Muscle layer of colon (tissue), 2 donors: ENCODE measurements around the gene RASA4B.
"Not testable (repeated sequence)": the region's sequence is repeated elsewhere in the genome, so short reads cannot be mapped to it uniquely, and the experiment has no call there.

Source experiments
- H3K27ac ChIP-seq: one replicate; pipeline ENCODE4 v1.7.0; 2013; ENCODE audit warnings: low read depth, mild to moderate bottlenecking, low read length, moderate library complexity
- H3K27me3 ChIP-seq, 2 donors: one replicate each; pipeline ENCODE4 v1.7.0; 2013; ENCODE audit warnings: low read length in 2 of 2, mild to moderate bottlenecking in 2 of 2; ENCODE audit not compliant: insufficient read depth in 2 of 2, control insufficient read depth in 1 of 2
- H3K36me3 ChIP-seq: one replicate; pipeline ENCODE4 v1.7.0; 2013; ENCODE audit warnings: mild to moderate bottlenecking, low read length; ENCODE audit not compliant: insufficient read depth
- H3K4me1 ChIP-seq: one replicate; pipeline ENCODE4 v1.7.0; 2013; ENCODE audit warnings: mild to moderate bottlenecking, low read length; ENCODE audit not compliant: insufficient read depth
- H3K4me3 ChIP-seq, 2 donors: one replicate each; pipeline ENCODE4 v1.7.0; 2013; ENCODE audit warnings: low read length in 2 of 2, low read depth in 1 of 2, mild to moderate bottlenecking in 1 of 2, moderate library complexity in 1 of 2
- H3K9ac ChIP-seq: one replicate; pipeline ENCODE4 v1.7.0; 2013; ENCODE audit warnings: low read length
- H3K9me3 ChIP-seq: one replicate; pipeline ENCODE4 v1.7.0; 2013; ENCODE audit warnings: mild to moderate bottlenecking, low read length
- donor health status: abdominal sarcoma.
- donor health status: Adenocarcinoma of cecum.

RASA4B gene

DNA sequence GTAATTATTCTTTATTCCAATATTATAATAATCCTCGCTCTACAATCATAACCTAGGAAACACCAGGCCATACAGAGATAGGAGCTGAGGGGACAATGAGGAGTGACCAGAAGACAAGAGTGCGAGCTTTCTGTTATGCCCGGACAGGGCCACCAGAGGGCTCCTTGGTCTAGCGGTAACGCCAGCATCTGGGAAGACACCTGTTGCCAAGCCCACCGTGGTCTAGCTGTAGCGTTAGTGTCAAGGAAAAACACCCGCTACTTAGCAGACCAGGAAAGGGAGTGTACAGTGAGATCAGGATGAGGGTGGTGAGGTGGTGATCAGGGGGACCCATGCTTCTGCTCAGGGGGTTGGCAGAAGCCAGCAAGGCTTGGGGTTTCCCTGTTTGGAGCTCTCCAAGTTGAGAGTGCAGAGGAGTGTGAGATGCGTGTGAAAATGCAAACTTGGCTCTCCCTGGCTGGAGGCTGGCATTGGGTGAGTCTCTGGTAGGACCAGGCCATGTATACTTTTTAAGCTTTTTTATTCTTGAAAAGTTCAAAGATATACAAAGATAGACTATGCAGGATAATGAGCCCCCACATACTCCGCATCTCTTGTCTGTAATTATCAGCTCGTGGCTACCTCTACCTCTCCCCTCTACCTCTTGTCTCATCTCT lies 37.5 kb downstream of the RASA4B start:
- H3K4me1 ChIP-seq, H3K27ac ChIP-seq, H3K27me3 ChIP-seq, H3K9ac ChIP-seq, H3K9me3 ChIP-seq, H3K36me3 ChIP-seq, H3K4me3 ChIP-seq: not testable (repeated sequence)

DNA sequence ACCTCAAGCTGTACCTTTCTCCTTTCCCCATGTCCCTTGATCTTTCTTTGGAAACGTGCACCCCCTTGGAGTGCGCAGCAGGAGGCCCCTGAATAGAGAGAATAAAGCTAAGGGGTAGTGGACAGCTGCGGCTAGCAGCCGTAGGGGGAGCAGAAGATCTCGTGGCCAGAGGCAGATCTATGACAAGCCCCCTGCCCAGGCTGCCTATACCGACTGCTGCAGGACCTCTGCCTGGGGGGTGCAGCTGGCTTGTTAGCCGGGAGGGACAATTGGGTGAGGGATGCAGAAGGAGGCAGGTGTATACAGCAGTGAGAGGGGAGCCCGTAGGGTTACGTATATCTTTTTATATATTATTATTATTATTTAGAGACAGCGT lies 38.4 kb downstream of the RASA4B start:
- not testable (repeated sequence) for H3K4me3 ChIP-seq, H3K27ac ChIP-seq, H3K9ac ChIP-seq, H3K4me1 ChIP-seq, H3K36me3 ChIP-seq, H3K9me3 ChIP-seq, H3K27me3 ChIP-seq

DNA sequence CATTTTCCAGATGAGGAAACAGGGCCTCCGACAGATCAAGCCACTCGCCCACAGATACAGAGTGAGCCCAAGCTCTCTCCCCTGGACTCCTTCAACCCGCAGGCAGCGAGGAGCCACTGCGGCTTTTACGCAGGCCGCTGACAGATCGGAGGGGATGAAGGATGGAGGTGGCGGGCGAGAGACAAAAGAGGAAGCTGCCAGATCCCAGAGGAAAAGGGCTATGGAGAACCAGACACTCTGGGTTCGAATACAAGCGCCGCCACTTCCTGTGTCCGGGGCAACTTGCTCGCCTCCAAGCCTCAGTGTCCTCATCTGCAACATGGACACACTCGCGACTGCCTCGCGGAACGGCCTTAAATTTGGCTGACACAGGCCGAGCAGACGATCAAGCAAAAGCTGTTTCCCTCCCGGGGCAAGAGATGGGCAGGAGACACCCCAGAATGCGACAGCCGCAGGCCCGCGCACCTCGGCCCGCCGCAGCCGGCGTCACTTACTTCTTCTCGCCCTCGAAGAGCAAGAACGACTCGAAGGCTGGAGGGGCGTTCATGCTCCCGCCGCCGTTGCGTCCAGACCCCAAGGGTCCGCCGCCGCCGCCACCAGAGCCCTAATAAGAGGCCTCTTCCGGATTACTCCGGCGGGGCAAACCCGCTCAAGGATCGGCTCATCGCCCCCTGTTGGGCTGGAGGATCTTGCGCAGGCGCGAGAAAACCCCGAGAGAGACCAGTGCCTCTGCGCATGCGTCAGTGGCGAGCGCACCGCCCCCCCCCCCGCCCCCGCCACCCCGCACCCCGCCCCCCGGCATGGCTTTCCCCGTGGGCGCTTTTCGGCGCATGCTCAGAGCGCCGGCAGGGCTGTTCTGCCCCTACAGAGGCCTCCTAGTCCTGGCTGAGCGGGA lies 39.0 kb downstream of the RASA4B start, which contains the start of gene POLR2J:
Gene POLR2J (minus strand): TSS at position 609 of the 895 bp plus-strand sequence. CDS start 62 bp downstream, at position 547.
- not testable (repeated sequence) for H3K27ac ChIP-seq, H3K9me3 ChIP-seq, H3K36me3 ChIP-seq, H3K4me1 ChIP-seq, H3K27me3 ChIP-seq, H3K4me3 ChIP-seq, H3K9ac ChIP-seq

DNA sequence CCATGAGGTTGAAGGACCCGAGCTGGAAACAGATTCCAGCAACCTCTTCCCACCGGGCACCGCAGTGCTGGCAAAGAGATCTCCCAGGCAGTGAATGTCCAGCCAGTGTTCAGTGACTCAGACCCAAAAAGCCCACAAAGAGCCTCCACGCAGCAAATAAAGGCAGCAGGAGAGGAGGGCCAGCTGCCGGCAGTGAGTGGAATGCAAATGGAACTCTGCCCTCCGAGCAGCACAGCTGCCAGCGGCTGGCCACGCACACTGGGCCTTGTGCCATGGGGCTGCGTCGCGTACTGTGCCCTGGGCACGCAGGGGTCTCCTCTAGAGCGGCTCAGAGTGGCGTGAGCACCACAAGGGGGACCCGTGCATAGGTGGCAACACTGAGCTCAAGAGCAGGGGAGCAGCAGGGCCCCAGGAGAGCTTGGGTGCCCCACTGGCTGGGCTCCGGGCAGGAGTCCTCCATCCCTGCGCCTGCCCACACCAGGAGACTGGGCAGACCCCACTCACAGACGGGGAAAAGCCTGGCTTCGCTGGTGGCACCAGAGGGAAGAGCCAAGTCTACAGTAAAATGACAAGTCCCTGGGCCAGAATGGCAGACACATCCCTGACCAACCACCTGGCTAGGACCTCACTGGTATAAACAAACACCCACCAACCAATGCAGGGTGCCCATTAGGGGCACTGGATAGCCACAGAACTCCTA lies 42.7 kb downstream of the RASA4B start:
- H3K9ac ChIP-seq, H3K4me1 ChIP-seq, H3K4me3 ChIP-seq, H3K27ac ChIP-seq, H3K27me3 ChIP-seq, H3K36me3 ChIP-seq, H3K9me3 ChIP-seq: not testable (repeated sequence)

DNA sequence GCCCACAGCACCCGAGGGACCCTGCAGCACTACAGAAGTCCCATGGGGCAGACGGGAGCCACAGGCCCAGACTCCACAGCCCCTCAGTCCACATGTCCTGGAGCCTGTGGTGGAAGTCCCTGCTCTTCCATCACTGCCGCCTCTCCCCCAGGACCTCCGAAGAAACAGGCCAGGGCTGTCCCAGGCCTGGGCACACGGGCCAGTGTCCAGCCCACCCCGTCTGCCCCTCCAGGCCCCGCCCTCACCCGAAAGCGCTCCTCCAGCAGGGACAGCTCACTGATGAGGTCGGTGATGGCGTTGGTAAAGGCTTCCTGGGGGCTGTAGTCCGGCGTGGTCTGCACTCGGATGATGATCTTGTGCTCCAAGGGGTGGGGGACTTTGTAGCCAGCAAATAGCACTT lies 43.5 kb downstream of the RASA4B start:
- H3K27me3 ChIP-seq, H3K36me3 ChIP-seq, H3K4me1 ChIP-seq, H3K9ac ChIP-seq, H3K27ac ChIP-seq, H3K4me3 ChIP-seq, H3K9me3 ChIP-seq: not testable (repeated sequence)

DNA sequence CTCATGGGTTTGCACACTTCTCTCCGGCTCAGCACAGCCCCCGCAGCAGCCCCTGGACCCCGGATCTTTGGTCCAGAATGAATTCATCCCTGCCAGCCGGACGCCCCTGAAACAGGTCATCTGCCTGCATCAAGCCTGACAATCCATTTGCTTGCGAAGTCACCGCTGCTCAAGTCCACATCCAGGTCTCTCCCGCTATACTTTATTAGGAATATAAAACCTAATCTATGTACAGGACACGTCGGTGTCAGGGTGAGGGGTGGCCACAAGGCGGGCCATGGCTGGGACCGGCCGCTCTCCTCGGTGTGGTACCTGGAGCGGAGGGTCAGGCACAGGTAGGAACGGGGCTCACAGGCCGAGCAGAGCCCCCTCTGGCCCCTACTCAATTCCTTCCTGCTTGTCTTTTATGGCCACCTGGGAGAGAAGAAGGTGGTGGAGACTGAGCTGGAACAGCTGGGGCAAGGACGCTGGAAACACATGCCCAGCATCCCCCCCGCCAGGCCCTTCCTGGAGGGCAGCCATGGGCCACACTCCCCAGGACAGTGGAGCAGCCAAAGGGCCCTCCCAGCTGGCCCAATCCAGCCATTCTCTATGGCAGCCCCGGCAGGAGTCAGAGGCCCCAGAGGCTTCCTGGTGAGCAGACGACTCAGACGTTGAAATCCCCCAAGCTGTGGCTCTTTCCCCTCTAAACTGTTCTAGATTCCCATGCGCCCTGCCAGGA lies 44.1 kb downstream of the RASA4B start:
- H3K27me3 ChIP-seq, result no peaks in the 10 kb centered on the region
- no peak overlapping the region for H3K4me3 ChIP-seq
- peaks cover 4% of the 10 kb centered on the region for H3K36me3 ChIP-seq
- no peaks in the 10 kb centered on the region for H3K4me1 ChIP-seq
- no peak overlapping the region for H3K9ac ChIP-seq
- H3K27ac ChIP-seq, result no peak overlapping the region
- no peaks in the 10 kb centered on the region for H3K9me3 ChIP-seq

DNA sequence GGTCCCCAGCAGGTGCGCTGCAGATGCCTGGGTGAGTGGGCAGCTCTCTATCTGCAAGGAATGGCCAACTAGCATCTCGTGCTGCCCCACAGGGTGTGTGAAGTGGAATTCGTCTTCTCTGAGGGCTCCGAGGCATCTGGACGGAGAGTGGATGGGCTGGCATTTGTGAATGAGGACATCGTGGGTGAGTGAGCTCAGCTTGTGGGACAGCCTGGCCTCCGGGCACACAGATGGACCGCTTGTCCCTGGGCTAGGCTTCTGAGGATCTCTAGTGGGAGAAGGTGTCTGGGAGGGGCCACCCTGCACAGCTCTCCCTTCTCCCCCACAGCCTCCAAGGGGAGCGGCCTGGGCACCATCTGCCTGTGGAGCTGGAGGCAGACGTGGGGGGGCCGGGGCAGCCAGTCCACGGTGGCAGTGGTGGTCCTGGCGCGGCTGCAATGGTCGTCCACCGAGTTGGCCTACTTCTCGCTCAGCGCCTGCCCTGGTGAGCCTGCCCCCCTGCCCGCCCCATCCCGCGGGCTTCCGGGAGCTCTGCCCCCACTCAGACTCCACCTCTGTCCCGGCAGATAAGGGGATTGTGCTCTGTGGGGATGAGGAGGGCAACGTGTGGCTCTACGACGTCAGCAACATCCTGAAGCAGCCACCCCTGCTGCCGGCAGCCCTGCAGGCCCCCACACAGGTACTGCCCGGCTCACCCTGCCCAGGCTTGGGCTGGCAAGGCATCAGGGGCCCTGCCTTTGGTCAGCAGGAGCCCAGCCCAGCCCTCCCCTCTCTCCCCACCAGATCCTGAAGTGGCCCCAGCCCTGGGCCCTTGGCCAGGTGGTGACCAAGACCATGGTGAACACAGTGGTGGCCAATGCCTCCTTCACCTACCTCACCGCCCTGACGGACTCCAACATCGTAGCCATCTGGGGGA lies 45.2 kb downstream of the RASA4B start:
- H3K9ac ChIP-seq, result no peak overlapping the region

DNA sequence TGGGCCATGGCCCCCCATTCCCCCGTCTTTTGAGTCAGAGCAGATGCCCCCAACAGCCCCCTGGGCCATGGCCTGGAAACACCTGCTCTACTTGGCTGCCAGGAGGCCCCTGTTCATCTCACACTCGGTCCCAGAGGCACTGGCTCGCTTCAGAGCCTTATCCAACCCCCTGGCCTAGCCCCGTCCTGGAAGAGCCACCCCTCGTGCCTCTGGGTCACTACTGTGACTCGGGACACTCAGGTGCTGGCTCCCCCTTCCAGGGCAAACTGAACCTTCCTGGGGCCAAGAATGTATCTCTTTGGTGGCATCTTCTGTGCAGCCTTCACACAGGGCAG lies 45.8 kb downstream of the RASA4B start:
- no peak overlapping the region for H3K27ac ChIP-seq
- H3K4me1 ChIP-seq, result no peaks in the 10 kb centered on the region
- no peaks in the 10 kb centered on the region for H3K27me3 ChIP-seq
- no peak overlapping the region for H3K4me3 ChIP-seq
- no peak overlapping the region for H3K9ac ChIP-seq
- H3K9me3 ChIP-seq, result no peaks in the 10 kb centered on the region
- H3K36me3 ChIP-seq, result peaks cover 4% of the 10 kb centered on the region

More for the DNA sequence above, 45.2 kb downstream of the RASA4B start:
- no peaks in the 10 kb centered on the region for H3K27me3 ChIP-seq
- H3K9me3 ChIP-seq, result no peaks in the 10 kb centered on the region
- H3K36me3 ChIP-seq, result peaks cover 4% of the 10 kb centered on the region
- H3K27ac ChIP-seq, result no peak overlapping the region
- no peak overlapping the region for H3K4me3 ChIP-seq
- no peaks in the 10 kb centered on the region for H3K4me1 ChIP-seq

DNA sequence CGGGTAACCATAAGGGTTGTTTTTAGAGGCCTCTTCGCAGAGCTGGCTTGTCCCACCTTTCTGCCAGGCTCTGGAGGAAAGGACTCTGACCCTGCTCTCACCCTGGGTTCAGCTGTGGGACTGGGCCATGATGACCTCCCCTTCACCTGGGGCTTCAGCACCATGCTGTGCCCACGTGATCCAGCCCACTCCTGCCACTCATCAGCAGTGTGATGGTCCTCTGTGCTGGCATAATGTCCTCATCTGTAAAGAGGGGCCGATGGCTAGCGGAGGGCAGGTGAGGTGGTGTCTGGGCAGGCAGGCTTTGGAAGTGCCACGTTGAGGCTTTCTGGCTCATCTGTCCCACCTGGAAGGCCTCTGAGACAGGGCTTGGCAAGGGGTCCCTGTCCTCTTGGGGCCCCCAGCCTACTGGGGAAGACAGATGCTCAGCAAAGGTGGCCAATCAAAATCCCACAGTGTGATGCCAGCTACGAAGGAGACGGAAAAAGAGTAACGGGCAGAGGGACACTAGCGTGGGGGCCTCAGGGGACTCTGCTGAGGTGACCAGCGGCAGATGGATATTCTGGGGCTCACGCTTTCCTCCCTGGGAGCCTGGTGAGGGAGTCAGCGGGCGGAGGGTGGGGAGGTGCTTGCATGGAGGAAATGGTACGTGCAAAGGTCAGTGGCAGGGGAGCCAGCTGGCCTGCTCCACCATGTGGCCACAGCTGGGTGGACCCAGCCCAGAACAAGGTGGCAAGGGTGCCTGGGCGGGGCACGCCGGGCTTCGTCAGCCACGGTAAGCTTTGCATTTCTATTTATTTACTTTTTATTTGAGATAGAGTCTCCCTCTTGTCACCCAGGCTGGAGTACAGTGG lies 47.4 kb downstream of the RASA4B start:
- H3K27me3 ChIP-seq, result no peaks in the 10 kb centered on the region
- H3K27ac ChIP-seq, result no peak overlapping the region
- H3K36me3 ChIP-seq, result peaks cover 4% of the 10 kb centered on the region
- H3K9me3 ChIP-seq, result no peaks in the 10 kb centered on the region
- H3K4me3 ChIP-seq, result no peak overlapping the region
- H3K9ac ChIP-seq, result no peak overlapping the region
- H3K4me1 ChIP-seq, result peaks cover 7% of the 10 kb centered on the region

DNA sequence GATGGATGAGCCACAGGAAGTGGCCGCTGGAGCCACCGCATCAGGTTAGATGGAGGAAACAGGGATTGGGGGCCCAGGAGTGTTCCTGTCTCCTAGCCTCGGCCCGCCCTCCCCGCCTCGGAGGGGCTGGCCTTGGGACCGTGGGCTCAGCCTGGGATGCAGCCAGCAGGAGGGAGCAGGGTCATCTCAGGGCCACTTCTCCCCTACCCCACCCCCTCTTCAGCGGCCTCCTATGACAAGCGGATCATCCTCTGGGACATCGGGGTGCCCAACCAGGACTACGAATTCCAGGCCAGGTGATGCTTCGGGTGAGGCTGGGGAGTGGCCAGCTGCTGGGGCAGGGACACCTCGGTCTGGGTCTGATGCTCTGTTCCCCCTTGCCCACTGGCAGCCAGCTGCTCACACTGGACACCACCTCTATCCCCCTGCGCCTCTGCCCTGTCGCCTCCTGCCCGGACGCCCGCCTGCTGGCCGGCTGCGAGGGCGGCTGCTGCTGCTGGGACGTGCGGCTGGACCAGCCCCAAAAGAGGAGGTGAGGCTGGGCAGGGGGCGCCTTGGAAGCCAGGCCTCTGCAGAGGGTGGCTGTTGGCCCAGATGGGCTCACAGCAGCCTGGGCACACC lies 48.1 kb downstream of the RASA4B start:
- no peak overlapping the region for H3K27ac ChIP-seq

More for the DNA sequence above, 48.1 kb downstream of the RASA4B start:
- Histone ChIP-seq H3K27me3 (no peaks in the 10 kb centered on the region), H3K9me3 (no peaks in the 10 kb centered on the region), H3K4me1 (peaks cover 7% of the 10 kb centered on the region), H3K9ac (no peak overlapping the region), H3K36me3 (peaks cover 4% of the 10 kb centered on the region), H3K4me3 (no peak overlapping the region)
